GM10248 (cell line): ENCODE measurements around the gene EXOC3L4.
A peak's percentile ranks its signal among the peaks of the same experiment; 100 is the strongest.
"Not testable (repeated sequence)": the region's sequence is repeated elsewhere in the genome, so short reads cannot be mapped to it uniquely, and the experiment has no call there.

Source experiments
- CTCF ChIA-PET: fragments of 300-600 bp; sonication (Branson Sonifier 250); formaldehyde crosslinking; extraction: SDS; loops from one replicate; lab custom pipeline; 2021; ENCODE audit warnings: antibody characterized with exemption; lab: Yijun Ruan, JAX
- POLR2A ChIA-PET: fragments of 350-650 bp; sonication (Branson Sonifier 250); formaldehyde crosslinking; extraction: SDS; loops from one replicate; lab custom pipeline; 2020; ENCODE audit warnings: antibody characterized with exemption; lab: Yijun Ruan, JAX
- DNase-seq: peaks from one replicate; pipeline ENCODE4 v3.0.0; 2012; ENCODE audit errors: extremely low spot score
- TF ChIP-seq, protein P1 (sequence below): IDR thresholded peaks from 2 replicates; pipeline ENCODE4 v1.5.1; 2012; ENCODE audit warnings: mild to moderate bottlenecking, low read depth; ENCODE audit errors: extremely low read depth, missing control alignments, control extremely low read depth

EXOC3L4 gene

DNA sequence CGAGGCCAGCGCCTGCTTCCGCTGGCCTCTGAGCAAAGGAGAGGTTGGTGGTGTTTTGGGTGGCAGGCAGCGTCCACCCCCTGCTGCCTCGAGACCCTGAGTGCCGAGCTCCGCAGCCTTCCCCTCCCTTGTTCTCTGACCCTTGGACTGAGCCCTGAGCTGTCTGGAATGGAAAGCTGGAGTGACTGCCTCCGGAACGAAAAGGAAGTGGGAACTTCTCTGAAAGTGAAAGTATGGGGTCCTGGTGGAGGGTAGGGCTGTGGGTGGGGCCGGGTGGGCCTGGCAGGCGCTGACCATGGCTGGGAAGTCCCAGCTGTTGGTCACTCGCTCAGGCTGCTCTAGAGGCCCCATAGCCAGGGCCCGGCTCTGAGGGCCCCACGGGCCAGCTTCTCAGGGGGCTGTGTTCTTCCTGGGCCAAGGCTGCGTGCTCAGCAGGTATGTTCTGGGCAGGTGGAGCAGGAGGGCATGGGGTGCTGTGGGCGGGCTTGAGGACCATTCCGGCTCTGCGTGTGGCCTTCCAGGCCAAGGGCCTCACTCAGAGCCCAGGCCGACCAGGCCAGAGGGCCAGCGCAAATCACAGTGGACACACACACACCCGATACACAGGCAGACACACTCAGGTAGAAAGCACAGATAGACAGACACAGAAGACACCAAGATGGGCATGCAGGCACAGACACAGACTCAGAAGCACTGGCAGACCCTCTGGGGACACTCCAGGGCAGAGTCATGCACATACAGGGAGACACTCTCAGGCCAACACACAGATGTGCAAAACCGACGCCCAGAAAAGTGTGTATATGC is at the start of gene EXOC3L4:
TSS of gene EXOC3L4 (plus strand) at position 320 of the 804 bp plus-strand sequence. CDS start 5,495 bp downstream, outside the sequence.
- ChIA-PET CTCF (interaction anchor here (1.4 to 4.8 kb wide), 4 partner anchors 11 to 198 kb away, joined by 3 to 70 read pairs (median 8); no protein-coding TSS in a partner anchor), POLR2A (no interaction called here)
- DNase-seq: no peak
- TF ChIP-seq, protein P1, sequence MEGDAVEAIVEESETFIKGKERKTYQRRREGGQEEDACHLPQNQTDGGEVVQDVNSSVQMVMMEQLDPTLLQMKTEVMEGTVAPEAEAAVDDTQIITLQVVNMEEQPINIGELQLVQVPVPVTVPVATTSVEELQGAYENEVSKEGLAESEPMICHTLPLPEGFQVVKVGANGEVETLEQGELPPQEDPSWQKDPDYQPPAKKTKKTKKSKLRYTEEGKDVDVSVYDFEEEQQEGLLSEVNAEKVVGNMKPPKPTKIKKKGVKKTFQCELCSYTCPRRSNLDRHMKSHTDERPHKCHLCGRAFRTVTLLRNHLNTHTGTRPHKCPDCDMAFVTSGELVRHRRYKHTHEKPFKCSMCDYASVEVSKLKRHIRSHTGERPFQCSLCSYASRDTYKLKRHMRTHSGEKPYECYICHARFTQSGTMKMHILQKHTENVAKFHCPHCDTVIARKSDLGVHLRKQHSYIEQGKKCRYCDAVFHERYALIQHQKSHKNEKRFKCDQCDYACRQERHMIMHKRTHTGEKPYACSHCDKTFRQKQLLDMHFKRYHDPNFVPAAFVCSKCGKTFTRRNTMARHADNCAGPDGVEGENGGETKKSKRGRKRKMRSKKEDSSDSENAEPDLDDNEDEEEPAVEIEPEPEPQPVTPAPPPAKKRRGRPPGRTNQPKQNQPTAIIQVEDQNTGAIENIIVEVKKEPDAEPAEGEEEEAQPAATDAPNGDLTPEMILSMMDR: no peak

DNA sequence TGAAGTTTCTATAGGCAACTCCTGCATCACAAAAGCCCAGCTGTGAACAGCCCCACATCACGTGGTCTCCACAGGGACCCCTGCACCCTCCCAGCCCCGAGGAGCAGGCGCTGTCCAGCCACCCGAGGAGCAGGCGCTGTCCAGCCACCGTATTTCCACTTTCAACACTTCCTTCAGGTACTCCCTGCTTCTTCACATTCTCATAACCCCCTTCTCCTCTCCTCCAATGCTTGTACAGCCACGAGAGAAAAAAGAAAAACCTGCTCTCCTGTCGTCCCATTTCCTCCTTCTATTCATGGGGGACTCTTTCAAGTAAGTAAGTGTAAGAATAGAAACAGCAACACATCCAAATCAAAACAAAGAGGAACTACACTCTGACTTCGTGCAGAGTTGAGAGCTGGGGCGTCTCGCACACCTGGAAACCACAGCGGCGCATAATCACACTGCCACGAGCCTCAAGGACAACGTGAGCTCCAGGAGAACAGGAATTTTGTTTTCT is 49.1 kb upstream of the EXOC3L4 start:
- POLR2A ChIA-PET: no interaction called here
- TF ChIP-seq, protein P1: no peak
- peak; percentile 60 for DNase-seq
- CTCF ChIA-PET: interaction anchor here (0.9 to 1.8 kb wide), 4 partner anchors 8 to 59 kb away, joined by 3 to 4 read pairs (median 4); no protein-coding TSS in a partner anchor

DNA sequence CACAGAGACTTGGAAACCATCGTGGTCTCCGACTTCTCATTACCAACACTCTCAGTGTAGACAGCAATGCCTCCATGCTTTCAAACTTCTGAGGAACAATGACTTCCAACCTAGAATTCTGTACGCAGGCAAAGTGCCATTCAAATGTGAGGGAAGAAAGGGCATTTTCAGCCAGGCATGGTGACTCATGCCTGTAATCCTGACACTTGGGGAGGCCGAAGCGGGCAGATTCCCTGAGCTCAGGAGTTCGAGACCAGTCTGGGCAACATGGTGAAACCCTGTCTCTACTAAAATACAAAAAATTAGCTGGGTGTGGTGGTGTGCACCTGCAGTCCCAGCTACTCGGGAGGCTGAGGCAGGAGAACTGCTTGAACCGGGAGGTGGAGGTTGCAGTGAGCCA is 47.1 kb upstream of the EXOC3L4 start:
- CTCF ChIA-PET: interaction anchor here (1.1 to 1.2 kb wide), 2 partner anchors 10 to 57 kb away, joined by 4 read pairs; no protein-coding TSS in a partner anchor
- POLR2A ChIA-PET, DNase-seq: not testable (repeated sequence)

DNA sequence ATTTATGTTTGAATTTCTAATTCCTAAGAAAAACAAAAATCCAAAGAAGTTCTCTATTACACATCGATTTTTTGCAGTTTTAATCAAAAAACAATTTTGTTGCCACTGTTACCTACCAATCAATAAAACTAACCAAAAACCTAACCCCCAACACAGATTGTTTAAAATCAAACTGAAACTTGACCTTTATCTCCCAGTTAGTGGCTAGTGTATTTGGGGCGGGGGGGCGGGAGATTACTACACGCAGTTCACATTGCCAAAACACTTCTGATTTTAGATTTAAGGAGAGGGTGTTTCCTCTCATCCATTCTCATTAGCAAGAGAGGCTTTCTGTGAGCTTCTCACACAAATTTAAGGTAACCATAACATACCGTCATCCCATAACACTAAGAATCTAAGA is 43.6 kb upstream of the EXOC3L4 start:
- CTCF ChIA-PET: interaction anchor here (0.8 to 1.0 kb wide), 2 partner anchors 90 to 340 kb away, joined by 3 read pairs; no protein-coding TSS in a partner anchor
- no peak for DNase-seq
- TF ChIP-seq, protein P1: no peak
- POLR2A ChIA-PET: no interaction called here

DNA sequence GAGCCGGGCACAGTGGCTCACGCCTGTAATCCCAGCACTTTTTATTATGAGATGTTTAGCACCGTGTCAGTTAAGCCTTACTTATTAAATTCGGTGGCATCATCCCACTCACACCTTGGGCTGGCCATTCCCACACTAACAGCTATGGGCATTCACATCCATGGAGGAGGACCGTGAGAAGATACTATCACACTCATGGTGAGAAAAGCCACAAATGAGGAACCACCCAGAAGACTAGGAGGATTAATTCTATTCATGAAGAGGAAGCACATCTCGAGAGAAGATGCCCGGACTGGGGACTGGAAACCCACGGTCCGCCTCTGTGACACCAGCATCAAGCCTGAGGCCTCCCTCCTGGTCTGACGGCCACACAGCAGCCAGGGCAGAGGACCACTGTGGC is 42.1 kb upstream of the EXOC3L4 start:
- POLR2A ChIA-PET: no interaction called here
- DNase-seq: no peak

DNA sequence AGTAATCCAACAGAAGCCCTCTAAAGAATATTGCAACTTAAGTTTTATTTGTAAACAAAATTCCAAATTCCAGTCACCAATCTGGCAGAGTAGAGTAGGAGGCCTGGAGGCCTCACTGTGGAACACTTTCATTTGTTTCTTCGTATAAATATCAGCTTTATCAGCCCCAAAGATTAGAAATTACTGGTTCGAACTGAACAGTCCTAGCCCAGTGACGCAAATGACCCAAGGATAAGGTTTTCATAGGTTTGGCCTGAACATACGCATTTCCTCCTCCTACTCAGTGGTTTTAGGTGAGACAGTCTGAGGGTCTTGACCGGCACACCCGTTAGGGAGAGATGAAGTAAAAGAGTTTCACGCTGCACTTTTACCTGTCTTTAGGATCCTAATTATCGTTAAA is 38.8 kb upstream of the EXOC3L4 start:
- CTCF ChIA-PET: interaction anchor here (0.9 kb wide), 1 partner anchor 361 kb away, joined by 3 read pairs; no protein-coding TSS in a partner anchor
- POLR2A ChIA-PET: no interaction called here
- DNase-seq: no peak
- TF ChIP-seq, protein P1: no peak

More for the DNA sequence above, 42.1 kb upstream of the EXOC3L4 start:
- CTCF ChIA-PET: interaction anchor here (0.7 to 1.9 kb wide), 3 partner anchors 8 to 358 kb away, joined by 3 to 4 read pairs (median 4); no protein-coding TSS in a partner anchor
- TF ChIP-seq, protein P1: no peak
